ENCODE measurements around the gene HTR1D. TPM values are rescaled to one million over a fixed set of nuclear protein-coding genes. Genes with fewer than 3 reads are reported as not detected.

Gene HTR1D
- total RNA-seq, 1 donor from 2014 or later, result not detected

DNA sequence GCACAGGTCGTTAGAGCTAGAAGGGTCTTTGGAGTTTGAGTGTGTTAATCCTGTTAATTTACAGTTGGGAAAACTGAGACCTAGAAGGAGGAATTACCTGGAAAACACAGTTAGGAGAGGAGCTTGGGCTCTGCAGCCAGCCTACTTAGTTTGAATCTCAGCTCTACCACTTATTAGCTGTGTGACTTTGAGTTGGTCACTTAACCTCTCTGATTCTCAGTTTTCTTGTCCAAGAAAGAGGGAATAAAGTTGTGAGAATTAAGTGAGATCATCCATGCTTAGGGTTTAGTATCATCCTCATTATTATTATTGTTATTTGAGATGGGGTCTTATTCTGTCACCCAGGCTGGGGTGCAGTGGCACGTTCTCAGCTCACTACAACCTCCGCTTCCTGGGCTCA is 5.4 kb upstream of the HTR1D start:
- TF ChIP-seq CTCF (conservative IDR thresholded peaks at IDR 0.05), result no peak
- no peaks in the 10 kb centered on the region for H3K36me3 Mint-ChIP-seq (ENCODE audit: low read depth)
- H3K27ac Mint-ChIP-seq (ENCODE audit: unreplicated experiment), result no peak overlapping the region
- no peaks in the 10 kb centered on the region for H3K9me3 Mint-ChIP-seq
- DNase-seq (ENCODE audit: low read depth, low spot score), result no peak
- no peak overlapping the region for H3K4me3 Mint-ChIP-seq
- peaks cover 42% of the 10 kb centered on the region for H3K27me3 Mint-ChIP-seq (ENCODE audit: low read depth)
- peaks cover 7% of the 10 kb centered on the region for H3K4me1 Mint-ChIP-seq

DNA sequence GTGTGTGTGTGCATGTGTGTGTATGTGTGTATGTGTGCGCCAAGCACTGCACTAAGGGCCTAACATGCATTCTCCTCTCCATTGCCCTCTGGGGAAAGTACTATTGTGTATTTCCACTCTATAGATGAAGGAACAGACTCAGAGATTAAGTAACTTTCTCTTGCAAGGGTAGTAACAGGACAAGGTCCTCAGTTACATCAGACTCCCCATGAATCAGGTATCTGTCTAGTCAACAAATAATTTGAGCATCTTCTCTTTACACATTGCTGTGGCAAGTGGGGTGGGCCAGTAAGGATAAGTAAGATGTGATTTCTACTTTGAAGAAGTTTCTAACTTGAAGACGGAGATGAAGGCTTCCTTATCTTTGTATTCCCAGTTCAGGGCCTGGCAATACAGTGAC is 5.0 kb upstream of the HTR1D start:
- Mint-ChIP-seq H3K27me3 (ENCODE audit: low read depth) (peaks cover 46% of the 10 kb centered on the region), H3K9me3 (no peaks in the 10 kb centered on the region), H3K4me3 (no peak overlapping the region), H3K27ac (ENCODE audit: unreplicated experiment) (no peak overlapping the region), H3K36me3 (ENCODE audit: low read depth) (no peaks in the 10 kb centered on the region), H3K4me1 (peaks cover 10% of the 10 kb centered on the region)
- DNase-seq (ENCODE audit: low read depth, low spot score), result no peak
- no peak for TF ChIP-seq CTCF (conservative IDR thresholded peaks at IDR 0.05)

GRCh38 chr1:23221107-23221506 is 3.8 kb upstream of the HTR1D start:
- Mint-ChIP-seq H3K36me3 (ENCODE audit: low read depth) (no peaks in the 10 kb centered on the region), H3K27me3 (ENCODE audit: low read depth) (peaks cover 53% of the 10 kb centered on the region), H3K4me1 (peaks cover 10% of the 10 kb centered on the region), H3K4me3 (no peak overlapping the region), H3K9me3 (no peaks in the 10 kb centered on the region), H3K27ac (ENCODE audit: unreplicated experiment) (no peak overlapping the region)
- no peak for TF ChIP-seq CTCF (conservative IDR thresholded peaks at IDR 0.05)
- no peak for DNase-seq (ENCODE audit: low read depth, low spot score)

- Mint-ChIP-seq H3K9me3 (no peaks in the 10 kb centered on the region), H3K4me1 (peaks cover 14% of the 10 kb centered on the region), H3K36me3 (ENCODE audit: low read depth) (no peaks in the 10 kb centered on the region), H3K27me3 (ENCODE audit: low read depth) (peaks cover 84% of the 10 kb centered on the region), H3K27ac (ENCODE audit: unreplicated experiment) (no peak overlapping the region), H3K4me3 (no peak overlapping the region)
- peak; percentile 43 for DNase-seq (ENCODE audit: low read depth, low spot score)
- TF ChIP-seq CTCF (conservative IDR thresholded peaks at IDR 0.05), result peak; percentile 87
Observed at GRCh38 chr1:23216771-23217420, 406 bp downstream of the HTR1D start.

DNA sequence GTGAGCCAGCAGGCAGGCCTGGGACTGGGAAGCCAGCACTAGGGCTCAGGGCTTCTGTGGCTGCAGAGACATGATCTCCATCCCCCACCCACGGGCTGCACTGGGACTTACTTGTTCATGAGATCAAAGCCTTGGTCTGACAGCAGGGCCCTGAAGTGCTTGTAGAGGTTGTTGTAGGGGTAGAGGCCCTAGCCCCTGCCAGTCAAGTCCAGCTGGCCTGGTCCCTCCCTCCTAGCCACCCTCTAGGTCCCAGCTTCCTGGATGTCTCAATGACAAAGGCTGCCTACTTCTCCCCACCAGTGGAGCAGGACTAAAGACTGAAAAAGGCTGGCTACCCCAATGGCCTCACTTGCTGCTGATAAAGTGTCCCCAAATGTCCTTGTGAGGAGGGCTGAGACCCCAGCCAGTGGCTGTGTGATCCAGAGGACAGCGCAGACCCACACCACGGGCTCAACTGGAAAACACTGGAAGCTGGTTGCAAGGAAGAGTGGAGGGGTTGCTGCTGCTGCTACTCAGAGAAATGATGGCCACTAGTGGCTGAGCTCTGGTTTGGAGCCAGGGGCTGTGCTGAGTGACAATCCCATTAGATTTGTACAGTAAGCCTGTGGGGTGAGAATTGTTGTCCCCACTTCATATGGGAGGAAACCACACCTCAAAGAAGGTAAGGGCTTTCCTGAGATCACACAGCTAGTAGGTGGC is 1.4 kb downstream of the HTR1D start:
- Mint-ChIP-seq H3K27me3 (ENCODE audit: low read depth) (peaks cover 84% of the 10 kb centered on the region), H3K27ac (ENCODE audit: unreplicated experiment) (no peak overlapping the region)

More for the DNA sequence above, 1.4 kb downstream of the HTR1D start:
- Mint-ChIP-seq H3K4me1 (peaks cover 14% of the 10 kb centered on the region), H3K4me3 (peak overlapping the region; percentile 9), H3K36me3 (ENCODE audit: low read depth) (no peaks in the 10 kb centered on the region), H3K9me3 (no peaks in the 10 kb centered on the region)
- no peak for DNase-seq (ENCODE audit: low read depth, low spot score)
- TF ChIP-seq CTCF (conservative IDR thresholded peaks at IDR 0.05), result no peak
